Activated CD8-positive, alpha-beta memory T cell treated with anti-CD3 and anti-CD28 coated beads for 4 hours (primary cell): ENCODE measurements around the gene OR11H7.
"Not testable (repeated sequence)": the region's sequence is repeated elsewhere in the genome, so short reads cannot be mapped to it uniquely, and the experiment has no call there.

ENCODE experiments used
- DNase-seq, 2 donors: peaks; one replicate each; pipeline ENCODE4 v3.0.0-alpha.2; 2020; ENCODE audit warnings: low read depth in 2 of 2

The OR11H7 gene

DNA sequence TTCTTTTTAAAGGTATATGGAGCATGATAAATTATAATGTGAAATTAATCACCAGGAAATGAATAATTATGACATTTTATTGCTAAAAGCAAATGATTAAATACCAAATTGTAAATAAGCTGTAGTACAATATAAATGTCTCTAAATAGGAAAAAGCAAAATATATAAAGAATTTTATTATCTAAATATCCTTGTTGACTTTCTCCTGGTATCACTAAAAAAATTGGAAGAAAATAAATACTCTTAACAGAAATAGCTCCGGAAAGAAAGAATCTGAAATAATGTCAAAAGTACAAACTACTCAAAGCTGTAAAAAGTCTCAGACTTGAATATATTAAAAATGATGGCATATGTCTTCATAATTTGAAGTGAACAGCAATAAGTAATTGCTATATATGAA, at the start of gene OR11H7:
Gene OR11H7, plus strand, starts transcription at position 301 of the 400 bp plus-strand sequence.
- no peak for DNase-seq

DNA sequence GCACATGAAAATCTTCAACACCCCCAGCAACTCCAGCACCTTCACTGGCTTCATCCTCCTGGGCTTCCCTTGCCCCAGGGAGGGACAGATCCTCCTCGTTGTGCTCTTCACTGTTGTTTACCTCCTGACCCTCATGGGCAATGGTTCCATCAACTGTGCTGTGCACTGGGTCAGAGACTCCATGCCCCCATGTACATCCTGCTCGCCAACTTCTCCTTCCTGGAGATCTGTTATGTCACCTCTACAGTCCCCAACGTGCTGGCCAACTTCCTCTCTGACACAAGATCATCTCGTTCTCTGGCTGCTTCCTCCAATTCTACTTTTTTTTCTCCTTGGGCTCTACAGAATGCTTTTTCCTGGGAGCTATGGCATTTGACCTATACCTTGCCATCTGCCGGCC, 49.6 kb upstream of the OR11H7 start:
- DNase-seq: no peak

GRCh38 chr14:20179880-20180279, 48.9 kb upstream of the OR11H7 start:
- no peak for DNase-seq

GRCh38 chr14:20180486-20180885, 48.3 kb upstream of the OR11H7 start:
- no peak for DNase-seq

GRCh38 chr14:20184181-20184580, 44.6 kb upstream of the OR11H7 start:
- DNase-seq: no peak

- DNase-seq: no peak
Measured at GRCh38 chr14:20190596-20190995, 38.2 kb upstream of the OR11H7 start, which contains the start of gene OR11G2. TSS of gene OR11G2 (plus strand) at chr14:20190896. CDS start at chr14:20197438, 6,542 bp downstream.

GRCh38 chr14:20191396-20191795, 37.4 kb upstream of the OR11H7 start:
- no peak for DNase-seq

DNA sequence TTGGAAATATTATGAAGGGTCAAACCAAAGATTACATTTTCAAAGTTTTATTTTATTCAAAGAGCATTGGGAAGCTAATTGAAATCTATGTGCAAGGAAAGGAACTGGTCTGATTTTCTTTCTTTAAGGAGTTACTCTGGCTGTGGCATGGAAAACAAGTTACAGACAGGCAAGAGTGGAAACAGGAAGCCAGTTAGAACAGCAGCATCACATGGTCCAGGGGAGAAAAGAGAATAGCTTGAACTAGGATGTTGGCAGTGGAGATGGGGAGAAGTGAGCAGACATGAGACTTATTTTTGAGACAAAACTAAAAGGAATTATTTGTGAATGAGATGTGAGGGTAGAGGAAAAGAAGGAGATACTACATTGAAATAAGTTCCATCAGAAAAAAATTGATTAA, 34.7 kb upstream of the OR11H7 start:
- DNase-seq: no peak

DNA sequence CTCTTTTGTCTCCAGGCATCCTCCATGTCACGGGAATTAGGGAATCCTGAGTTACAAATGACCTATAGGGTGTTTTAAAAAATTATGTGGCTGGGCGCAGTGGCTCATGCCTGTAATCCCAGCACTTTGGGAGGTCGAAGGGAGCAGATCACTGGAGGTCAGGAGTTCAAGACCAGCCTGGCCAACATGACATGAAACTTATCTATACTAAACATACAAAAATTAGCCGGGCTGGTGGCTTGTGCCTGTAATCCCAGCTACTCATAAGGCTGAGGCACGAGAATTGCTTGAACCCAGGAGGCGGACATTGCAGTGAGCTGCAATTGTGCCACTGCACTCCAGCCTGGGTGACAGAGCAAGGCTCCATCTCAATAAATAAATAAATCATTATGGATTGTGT, 33.6 kb upstream of the OR11H7 start:
- DNase-seq: not testable (repeated sequence)

- DNase-seq: no peak
Measured at GRCh38 chr14:20195911-20196310, 32.9 kb upstream of the OR11H7 start.

DNA sequence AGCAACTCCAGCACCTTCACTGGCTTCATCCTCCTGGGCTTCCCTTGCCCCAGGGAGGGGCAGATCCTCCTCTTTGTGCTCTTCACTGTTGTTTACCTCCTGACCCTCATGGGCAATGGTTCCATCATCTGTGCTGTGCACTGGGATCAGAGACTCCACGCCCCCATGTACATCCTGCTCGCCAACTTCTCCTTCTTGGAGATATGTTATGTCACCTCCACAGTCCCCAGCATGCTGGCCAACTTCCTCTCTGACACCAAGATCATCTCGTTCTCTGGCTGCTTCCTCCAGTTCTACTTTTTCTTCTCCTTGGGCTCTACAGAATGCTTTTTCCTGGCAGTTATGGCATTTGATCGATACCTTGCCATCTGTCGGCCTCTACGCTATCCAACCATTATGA, 31.3 kb upstream of the OR11H7 start:
- no peak for DNase-seq

DNA sequence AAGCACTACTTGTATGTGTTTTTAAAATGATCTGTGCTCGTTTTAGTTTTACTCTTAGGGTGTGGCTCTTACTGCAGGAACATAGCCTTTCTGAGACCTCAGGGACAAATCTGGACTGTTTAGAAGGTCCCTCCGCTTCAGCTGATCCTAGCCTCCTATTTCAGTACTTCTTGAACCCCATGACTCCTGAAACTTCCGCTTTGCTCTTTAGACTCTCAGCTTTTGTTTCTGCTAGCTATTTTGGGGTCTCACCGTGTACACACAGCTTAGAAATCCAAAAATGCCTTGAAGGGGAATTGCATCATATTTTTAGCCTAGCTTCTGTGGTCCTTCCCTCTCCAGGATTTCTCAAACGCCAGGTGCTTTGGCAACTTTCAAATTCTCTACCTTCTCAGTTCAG, 29.8 kb upstream of the OR11H7 start:
- DNase-seq: no peak

- DNase-seq: no peak
Measured at GRCh38 chr14:20204721-20205120, 24.1 kb upstream of the OR11H7 start.

DNA sequence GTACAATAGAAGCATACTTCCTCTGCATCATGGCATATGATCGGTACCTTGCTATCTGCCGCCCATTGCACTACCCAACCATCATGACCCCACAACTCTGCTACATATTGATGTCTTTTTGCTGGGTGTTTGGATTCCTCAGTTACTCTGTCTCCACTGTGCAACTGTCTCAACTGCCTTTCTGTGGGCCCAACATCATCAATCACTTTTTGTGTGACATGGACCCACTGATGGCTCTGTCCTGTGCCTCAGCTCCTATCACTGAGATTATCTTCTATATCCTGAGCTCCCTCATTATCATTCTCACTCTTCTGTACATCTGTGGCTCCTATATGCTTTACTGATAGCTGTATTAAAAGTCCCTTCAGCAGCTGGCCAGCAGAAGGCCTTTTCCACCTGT, 19.2 kb upstream of the OR11H7 start:
- DNase-seq: no peak

DNA sequence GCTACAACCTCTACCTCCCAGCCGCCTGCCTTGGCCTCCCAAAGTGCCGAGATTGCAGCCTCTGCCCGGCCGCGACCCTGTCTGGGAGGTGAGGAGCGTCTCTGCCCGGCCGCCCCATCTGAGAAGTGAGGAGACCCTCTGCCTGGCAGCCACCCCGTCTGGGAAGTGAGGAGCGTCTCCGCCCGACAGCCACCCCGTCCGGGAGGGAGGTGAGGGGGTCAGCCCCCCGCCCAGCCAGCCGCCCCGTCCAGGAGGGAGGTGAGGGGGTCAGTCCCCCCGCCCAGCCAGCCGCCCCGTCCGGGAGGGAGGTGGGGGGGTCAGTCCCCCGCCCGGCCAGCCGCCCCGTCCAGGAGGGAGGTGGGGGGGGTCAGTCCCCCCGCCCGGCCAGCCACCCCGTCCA, 16.4 kb upstream of the OR11H7 start:
- DNase-seq: not testable (repeated sequence)

- no peak for DNase-seq
Measured at GRCh38 chr14:20215196-20215595, 13.6 kb upstream of the OR11H7 start.

DNA sequence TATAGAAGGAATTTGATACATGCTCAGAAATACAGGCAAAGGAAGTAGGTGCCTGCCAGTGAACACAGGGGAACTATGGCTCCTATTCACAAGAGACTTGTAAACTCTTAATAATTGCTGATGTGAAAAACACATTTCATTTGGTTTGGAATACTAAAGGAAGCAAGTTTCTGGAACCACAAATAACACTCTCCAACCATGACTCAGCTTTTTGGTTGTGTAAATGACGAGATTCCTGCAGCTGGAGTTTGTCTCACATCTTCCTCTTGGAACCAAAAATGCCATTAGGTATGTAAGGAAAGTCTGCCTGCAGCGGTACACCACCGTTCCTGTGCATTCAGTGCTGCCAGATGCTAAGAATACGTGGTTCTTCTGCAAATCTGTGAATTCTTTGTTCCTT, 9.7 kb upstream of the OR11H7 start:
- no peak for DNase-seq

DNA sequence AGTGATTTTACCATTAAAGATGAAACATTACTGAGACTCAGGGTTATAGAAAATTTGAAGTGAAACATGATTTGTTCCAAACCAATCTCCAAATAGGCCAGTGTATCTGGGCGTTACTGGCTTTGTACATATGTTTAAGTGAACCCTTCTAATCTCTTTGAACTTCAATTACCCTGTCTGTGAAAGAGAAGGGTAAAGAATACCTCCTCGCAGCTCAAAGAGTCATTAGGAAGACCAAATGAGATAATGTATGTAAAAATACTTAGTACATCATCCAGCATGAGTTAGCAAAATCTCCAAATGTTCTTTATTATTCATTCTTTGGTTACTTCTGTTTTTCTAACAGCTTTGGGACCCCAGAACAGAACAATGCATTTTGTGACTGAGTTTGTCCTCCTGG, 5.4 kb upstream of the OR11H7 start, which contains the start of gene OR11H6:
Gene OR11H6, plus strand, starts transcription at position 301 of the 400 bp plus-strand sequence. Its CDS starts 0 bp downstream, at position 301.
- no peak for DNase-seq

- not testable (repeated sequence) for DNase-seq
Measured at GRCh38 chr14:20235415-20235814, 6.6 kb downstream of the OR11H7 start.

DNA sequence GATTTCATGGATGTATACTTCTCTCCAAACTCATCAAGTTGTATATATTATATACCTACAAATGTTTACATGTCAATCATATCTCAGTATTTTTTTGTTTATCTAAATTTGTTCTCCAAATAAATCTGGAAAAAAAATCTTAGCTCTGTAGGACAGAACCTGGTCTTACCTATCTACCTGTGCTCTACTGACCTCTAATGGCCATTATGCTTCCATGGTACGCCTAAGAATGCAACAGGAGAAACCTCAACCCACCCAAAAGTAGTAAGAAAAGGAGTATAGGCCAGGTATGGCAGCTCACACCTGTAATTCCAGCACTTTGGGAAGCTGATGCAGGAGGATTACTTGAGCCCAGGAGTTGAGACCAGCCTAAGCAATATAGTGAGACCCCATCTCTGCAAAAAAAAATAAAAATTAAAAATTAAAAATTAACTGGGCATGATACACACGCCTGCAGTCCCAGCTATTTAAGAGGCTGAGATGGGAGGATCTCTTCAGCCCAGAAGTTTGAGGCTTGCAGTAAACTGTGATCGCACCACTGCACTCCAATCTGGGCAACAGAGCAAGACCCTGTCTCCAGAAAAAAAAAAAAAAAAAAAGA, 19.0 kb downstream of the OR11H7 start:
- no peak for DNase-seq

DNA sequence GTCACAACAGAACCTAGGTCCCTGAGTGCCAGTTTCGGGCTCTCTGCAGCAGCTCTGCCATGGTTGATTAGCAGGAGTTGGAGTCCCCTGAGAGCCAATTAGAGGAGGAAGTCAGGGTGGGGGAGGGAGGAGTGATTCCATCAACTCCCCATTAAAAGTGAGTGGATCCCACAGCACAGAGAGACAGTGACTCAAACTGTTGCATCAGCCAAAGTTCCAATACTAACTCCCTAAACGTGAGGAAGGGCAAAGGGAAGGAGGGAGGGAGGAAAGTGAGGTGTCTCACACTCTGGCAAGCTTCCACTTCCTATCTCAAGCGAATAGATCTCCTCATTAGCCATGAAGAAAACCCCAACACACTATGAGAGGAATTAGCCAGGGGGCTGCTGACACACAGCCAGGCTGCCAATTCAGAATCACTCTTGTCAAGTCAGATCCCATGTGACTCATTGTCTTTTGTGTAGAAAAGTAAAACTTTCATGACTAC, 33.9 kb downstream of the OR11H7 start:
- DNase-seq: no peak

DNA sequence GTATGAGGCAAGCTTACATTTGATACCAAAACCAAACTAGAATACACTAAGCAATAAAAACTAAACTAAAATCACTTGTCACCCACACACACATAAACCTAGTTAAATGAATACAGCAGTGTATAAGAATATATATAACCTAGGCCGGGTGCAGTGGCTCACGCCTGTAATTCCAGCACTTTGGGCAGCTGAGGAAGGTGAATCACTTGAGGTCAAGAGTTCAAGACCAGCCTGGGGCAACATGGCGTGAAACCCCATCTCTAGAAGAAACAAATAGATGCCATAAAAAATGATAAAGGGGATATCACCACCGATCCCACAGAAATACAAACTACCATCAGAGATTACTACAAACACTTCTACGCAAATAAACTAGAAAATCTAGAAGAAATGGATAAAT, 35.6 kb downstream of the OR11H7 start:
- DNase-seq: not testable (repeated sequence)

GRCh38 chr14:20274062-20274461, 45.3 kb downstream of the OR11H7 start:
- no peak for DNase-seq

DNA sequence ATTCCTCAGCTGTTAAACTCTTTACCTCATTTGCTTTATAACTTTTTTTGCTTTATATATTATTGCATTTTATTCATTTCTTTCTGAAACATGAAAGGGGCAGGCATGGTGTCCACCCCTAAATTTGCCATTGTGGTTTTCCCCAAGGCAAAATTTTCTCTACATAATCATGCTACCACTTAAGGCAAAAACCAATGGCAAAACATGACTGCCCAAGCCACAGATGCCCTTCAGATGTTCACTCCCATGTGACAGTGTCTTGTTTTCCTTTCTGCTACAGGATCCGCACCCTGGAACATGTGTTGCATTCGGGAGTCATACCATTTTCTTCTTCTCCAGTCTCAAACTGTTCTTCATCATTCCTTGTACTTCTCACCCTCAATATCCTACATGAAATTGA, 48.6 kb downstream of the OR11H7 start:
- no peak for DNase-seq
